OCI-LY1 (cell line): Measurements from ENCODE around the gene S100A11.

Experiments
- EZH2 ChIP-seq: fragments of 200-600 bp; sonication (generic), shearing (Covaris generic); IDR thresholded peaks from 2 replicates; pipeline ENCODE4 v1.8.0; 2017; ENCODE audit warnings: borderline replicate concordance, mixed run types, mild to moderate bottlenecking, antibody characterized with exemption, low read length, moderate library complexity, mixed read lengths
- TF ChIP-seq, protein P1 (sequence below): fragments of 200-600 bp; sonication (generic), shearing (Covaris generic); IDR thresholded peaks from 2 replicates; pipeline ENCODE4 v1.5.1; 2017; ENCODE audit warnings: mild to moderate bottlenecking, antibody characterized with exemption, low read length, moderate library complexity, mixed read lengths

DNA sequence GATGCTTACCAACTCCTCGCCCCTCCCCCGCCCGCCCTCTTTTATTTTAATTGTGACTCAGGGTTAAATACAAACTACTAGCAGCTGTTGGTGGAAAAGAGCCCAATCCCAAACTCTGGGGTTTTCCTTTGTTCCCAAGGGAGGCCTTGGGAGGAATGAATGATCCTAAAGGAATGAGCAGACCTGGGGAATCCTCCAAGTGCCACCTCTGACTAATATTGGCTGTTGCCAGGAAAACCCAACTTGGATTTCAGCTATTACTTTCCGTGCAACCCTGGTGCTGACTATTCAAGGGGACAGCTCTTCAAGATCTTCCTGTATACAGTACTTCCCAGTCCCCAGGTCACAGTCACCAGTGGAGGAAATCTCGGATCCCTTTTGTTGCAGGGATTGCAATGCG lies 41.8 kb downstream of the S100A11 start:
- no peak for TF ChIP-seq EZH2
- TF ChIP-seq, protein P1, sequence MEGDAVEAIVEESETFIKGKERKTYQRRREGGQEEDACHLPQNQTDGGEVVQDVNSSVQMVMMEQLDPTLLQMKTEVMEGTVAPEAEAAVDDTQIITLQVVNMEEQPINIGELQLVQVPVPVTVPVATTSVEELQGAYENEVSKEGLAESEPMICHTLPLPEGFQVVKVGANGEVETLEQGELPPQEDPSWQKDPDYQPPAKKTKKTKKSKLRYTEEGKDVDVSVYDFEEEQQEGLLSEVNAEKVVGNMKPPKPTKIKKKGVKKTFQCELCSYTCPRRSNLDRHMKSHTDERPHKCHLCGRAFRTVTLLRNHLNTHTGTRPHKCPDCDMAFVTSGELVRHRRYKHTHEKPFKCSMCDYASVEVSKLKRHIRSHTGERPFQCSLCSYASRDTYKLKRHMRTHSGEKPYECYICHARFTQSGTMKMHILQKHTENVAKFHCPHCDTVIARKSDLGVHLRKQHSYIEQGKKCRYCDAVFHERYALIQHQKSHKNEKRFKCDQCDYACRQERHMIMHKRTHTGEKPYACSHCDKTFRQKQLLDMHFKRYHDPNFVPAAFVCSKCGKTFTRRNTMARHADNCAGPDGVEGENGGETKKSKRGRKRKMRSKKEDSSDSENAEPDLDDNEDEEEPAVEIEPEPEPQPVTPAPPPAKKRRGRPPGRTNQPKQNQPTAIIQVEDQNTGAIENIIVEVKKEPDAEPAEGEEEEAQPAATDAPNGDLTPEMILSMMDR, result no peak
